NT2/D1 (cell line): ENCODE results near the gene TSPAN9.

ENCODE experiments used
- DNase-seq: peaks from one replicate; pipeline ENCODE4 v3.0.0-alpha.2; 2011; ENCODE audit warnings: low read depth, low spot score
- H3K27me3 ChIP-seq: 2 replicates; pipeline ENCODE4 v1.6.0; 2011; ENCODE audit warnings: mild to moderate bottlenecking; ENCODE audit not compliant: insufficient read length, insufficient read depth
- H3K36me3 ChIP-seq: 2 replicates; pipeline ENCODE4 v1.6.1; 2011; ENCODE audit warnings: mild to moderate bottlenecking, low read length, mixed read lengths; ENCODE audit not compliant: insufficient read depth, insufficient read length
- H3K4me1 ChIP-seq: 2 replicates; pipeline ENCODE4 v1.5.1; 2011; ENCODE audit not compliant: insufficient read depth, insufficient read length
- H3K4me3 ChIP-seq: 2 replicates; pipeline ENCODE4 v1.5.1; 2011; ENCODE audit warnings: low read depth; ENCODE audit not compliant: insufficient read length
- H3K9ac ChIP-seq: 2 replicates; pipeline ENCODE4 v1.6.0; 2011; ENCODE audit warnings: low read depth; ENCODE audit not compliant: insufficient read length
- H3K9me3 ChIP-seq: 2 replicates; pipeline ENCODE4 v1.5.1; 2011; ENCODE audit warnings: mild to moderate bottlenecking, low read length; ENCODE audit not compliant: insufficient read depth
- SUZ12 ChIP-seq: IDR thresholded peaks from 2 replicates; pipeline ENCODE4 v1.6.1; 2011; ENCODE audit not compliant: insufficient read length, insufficient read depth; ENCODE audit errors: extremely low read depth
- YY1 ChIP-seq: IDR thresholded peaks from 2 replicates; pipeline ENCODE4 v1.6.1; 2011; ENCODE audit not compliant: insufficient read length, insufficient read depth
- ZNF274 ChIP-seq: IDR thresholded peaks from 2 replicates; pipeline ENCODE4 v1.6.1; 2011; ENCODE audit warnings: mild to moderate bottlenecking, low read depth, low read length

The TSPAN9 gene

DNA sequence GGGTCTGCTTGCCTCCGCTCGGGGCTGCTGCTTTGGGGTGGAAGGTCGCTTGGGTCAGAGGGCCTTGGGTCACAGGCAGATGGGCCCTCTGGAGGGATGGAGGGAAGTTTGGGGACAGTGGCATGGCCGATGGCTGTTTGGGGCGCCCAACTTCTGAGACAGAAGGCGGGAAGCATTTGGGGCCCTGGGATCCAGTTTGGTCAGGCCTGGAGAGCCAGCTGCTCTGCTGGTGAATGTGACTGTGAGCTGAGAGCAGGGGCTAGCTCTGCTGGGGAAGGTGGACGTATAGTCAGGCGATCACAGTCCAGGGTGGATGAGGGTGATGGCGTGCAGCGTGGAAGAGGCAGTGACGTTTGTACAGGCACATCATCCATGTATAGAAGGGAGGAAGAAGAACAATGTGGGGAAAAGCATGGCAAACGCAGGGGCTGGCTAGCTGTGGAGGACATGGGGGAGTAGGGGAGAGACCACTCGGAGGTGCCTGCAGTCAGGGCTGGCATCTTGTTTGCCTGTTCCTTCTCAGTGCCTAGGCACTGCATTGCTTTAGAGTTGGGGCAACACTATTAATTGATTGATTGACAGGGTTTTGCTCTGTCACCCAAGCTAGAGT lies 57.5 kb downstream of the TSPAN9 start:
- DNase-seq: no peak
- peaks cover 2% of the 10 kb centered on the region for H3K36me3 ChIP-seq
- no peak overlapping the region for H3K4me3 ChIP-seq
- no peaks in the 10 kb centered on the region for H3K27me3 ChIP-seq
- H3K9me3 ChIP-seq: no peaks in the 10 kb centered on the region
- no peak overlapping the region for H3K9ac ChIP-seq
- no peak for TF ChIP-seq SUZ12
- TF ChIP-seq YY1: no peak
- TF ChIP-seq ZNF274: no peak
- H3K4me1 ChIP-seq: peaks cover 41% of the 10 kb centered on the region

DNA sequence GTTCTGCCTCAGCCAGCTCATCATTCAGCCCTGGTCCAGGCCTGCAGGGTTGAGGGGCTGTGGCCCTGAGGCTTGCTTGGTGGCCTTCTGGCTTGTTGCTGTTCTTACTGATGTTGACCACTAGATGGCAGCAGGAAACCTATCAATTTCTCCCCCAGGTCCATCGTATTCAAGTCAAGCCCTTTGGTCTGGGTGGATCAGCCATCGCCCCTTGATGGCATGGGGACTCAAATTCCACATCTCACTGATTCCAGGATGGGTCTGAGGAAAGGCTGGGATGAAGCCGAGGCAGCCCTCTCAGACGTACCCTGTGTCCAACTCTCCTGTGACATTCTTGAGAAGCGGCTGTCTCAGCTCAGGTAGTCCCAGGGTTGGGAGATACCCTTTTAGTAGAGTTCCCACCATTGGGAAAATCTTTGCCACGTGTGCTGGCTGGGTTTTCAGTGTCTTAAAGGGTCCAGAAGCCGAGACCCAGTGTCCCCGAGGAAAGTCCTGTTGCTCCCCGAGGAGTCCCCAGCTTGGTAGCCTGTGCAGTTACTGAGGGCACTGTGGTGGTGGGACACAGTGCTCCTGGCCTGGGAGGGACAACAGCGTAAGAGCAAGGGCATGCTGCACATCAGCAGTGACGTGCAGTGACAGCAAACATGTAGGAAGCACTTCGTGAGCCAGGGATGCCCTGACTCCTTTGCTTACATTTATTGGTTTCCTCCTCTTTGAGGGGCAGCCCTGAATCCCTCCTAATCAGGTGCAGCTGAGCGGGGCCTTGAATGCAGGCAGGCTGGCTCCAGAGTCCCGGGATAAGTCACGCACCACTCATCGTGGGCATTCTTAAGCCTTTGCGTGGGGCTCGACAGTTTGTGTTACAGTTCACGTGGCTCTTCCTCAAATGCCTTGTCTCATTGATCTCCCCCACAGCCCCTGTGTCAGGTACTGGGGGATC lies 58.6 kb downstream of the TSPAN9 start:
- Histone ChIP-seq H3K9ac (no peak overlapping the region), H3K9me3 (no peaks in the 10 kb centered on the region), H3K4me3 (no peak overlapping the region), H3K4me1 (peaks cover 39% of the 10 kb centered on the region), H3K27me3 (no peaks in the 10 kb centered on the region), H3K36me3 (peaks cover 2% of the 10 kb centered on the region)
- DNase-seq: peak; percentile 99
- TF ChIP-seq SUZ12 (no peak), YY1 (no peak), ZNF274 (no peak)

DNA sequence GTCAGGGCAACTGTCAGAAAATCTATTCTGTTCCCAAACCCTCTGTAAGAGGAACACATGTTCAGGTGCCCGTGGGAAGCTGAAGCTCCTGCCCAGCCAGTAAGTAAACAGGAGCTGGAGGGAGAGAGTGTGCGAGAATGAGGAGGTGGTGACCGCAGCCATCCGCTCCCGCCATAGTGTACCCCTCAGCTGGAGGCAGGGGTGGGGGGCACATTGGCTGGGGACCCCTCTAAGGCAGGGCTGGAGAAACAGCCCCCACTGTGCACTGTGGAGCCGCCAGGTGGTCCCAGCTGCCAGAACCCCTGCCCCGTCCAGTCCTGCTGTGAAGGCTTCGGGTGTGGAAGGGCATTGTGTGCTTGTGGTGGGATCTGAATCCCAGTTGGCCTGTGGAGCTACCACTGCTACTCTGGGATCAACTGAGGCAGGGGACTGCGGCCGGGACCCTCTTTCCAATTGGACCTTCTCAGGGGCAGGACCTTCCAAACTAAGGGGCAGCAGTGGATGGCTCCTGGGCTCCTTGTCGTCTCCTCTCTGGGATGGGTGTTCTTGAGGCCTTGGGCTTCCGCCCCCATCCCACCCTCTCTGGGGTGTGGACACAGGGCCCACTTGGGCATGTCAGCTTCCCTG lies 59.6 kb downstream of the TSPAN9 start:
- TF ChIP-seq ZNF274: no peak
- no peak for TF ChIP-seq YY1
- no peak for TF ChIP-seq SUZ12
- H3K27me3 ChIP-seq: no peaks in the 10 kb centered on the region
- H3K9me3 ChIP-seq: no peaks in the 10 kb centered on the region
- H3K36me3 ChIP-seq: peaks cover 2% of the 10 kb centered on the region
- no peak overlapping the region for H3K4me3 ChIP-seq
- H3K9ac ChIP-seq: peak overlapping the region; percentile 47
- DNase-seq: no peak
- H3K4me1 ChIP-seq: peaks cover 45% of the 10 kb centered on the region

DNA sequence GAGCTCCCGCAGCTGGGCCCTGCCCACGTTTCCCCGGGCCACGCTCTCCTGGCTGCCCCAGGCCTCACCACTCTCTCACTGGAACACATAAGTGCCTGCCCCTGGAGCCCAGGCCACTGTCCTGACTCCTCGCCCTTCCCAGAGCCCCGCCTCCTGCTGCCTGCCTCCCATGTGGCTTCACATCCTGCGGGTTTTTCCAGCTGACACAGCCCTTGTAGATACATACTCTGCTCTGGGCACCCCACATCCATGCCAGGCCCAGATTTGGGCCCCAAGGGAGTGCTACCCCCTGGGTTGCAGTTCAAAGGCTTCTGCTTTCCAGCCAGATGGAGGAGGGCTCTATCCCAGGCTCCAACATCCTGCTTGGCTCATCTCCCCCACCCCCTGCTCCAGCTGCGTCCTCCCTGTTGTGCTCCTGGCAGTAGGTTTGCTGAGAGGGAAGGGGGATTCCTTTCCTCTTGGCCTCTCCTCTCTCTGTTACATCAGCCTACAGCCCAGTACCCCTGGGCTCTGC lies 60.1 kb downstream of the TSPAN9 start:
- H3K4me3 ChIP-seq: no peak overlapping the region
- TF ChIP-seq ZNF274 (no peak), YY1 (no peak), SUZ12 (no peak)
- no peaks in the 10 kb centered on the region for H3K27me3 ChIP-seq
- peaks cover 44% of the 10 kb centered on the region for H3K4me1 ChIP-seq
- H3K36me3 ChIP-seq: peaks cover 2% of the 10 kb centered on the region
- no peaks in the 10 kb centered on the region for H3K9me3 ChIP-seq
- peak; percentile 70 for DNase-seq
- H3K9ac ChIP-seq: peak overlapping the region; percentile 47

DNA sequence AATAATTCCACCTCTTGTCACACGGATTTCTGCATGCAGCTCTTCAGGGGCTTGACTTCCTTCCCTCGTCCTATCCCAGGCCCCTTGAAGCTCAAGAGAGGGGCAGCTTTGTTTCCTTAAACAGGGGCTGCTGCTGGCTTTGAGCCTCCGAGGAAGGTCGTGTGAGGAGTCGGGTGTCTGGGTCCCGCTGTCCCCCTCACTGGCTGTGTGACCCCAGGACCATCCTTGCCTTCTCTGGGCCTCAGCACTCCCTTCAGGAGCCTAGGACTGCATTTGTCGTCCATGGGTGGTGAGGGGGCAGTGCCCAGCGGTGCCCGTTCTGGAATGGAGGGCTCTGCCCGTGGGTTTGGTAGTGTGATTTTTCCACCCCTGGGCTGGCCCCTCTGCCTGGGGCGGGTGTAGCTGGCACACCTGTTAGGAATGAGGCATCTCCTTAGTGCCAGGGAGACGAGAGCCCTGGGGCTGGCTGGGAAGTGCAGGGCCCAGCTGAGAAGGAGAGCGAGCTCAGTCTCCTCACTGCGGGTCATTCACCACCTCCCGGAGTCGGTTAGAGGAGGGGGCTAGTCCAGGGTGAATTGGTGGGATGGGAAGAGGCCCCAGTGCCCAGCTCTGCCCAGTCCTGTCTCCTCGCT lies 60.8 kb downstream of the TSPAN9 start:
- DNase-seq: no peak
- Histone ChIP-seq H3K27me3 (no peaks in the 10 kb centered on the region), H3K9ac (peak overlapping the region; percentile 46), H3K9me3 (no peaks in the 10 kb centered on the region), H3K4me3 (no peak overlapping the region), H3K36me3 (peaks cover 2% of the 10 kb centered on the region), H3K4me1 (peaks cover 38% of the 10 kb centered on the region)
- TF ChIP-seq ZNF274: no peak
- TF ChIP-seq YY1: no peak
- TF ChIP-seq SUZ12: no peak

DNA sequence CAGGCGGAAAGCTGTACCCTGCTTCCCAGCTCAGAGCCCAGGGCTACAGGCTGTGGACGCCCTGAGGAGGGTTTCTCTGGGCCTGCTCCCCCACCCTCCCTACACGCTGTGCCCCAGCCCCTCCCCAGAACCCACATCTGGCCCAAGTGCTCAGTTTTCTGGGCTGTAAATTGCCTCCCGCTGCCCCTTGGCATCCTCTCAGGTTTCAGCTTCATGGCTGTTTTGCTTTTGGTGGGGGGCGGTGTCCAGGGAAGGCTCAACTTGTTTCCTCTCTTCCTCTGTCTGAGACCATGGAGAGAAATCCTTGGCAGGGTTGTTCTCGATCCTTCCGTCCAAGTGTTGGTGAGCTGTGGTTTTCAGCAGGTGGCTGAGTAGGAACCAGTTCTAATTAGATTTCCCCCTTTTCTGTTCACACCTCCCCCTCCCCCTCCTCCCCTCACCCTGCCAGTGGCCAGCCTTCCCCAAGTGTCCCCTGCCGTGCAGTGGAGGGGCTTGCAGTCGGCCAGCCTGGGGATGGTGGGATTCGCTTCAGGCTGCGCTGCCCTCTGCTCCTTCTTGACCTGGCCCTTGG lies 61.8 kb downstream of the TSPAN9 start:
- TF ChIP-seq ZNF274: no peak
- TF ChIP-seq YY1: no peak
- TF ChIP-seq SUZ12: no peak
- Histone ChIP-seq H3K4me1 (peaks cover 36% of the 10 kb centered on the region), H3K4me3 (no peak overlapping the region), H3K9ac (no peak overlapping the region), H3K36me3 (peaks cover under 1% of the 10 kb centered on the region), H3K27me3 (no peaks in the 10 kb centered on the region), H3K9me3 (peaks cover 7% of the 10 kb centered on the region)
- DNase-seq: no peak

DNA sequence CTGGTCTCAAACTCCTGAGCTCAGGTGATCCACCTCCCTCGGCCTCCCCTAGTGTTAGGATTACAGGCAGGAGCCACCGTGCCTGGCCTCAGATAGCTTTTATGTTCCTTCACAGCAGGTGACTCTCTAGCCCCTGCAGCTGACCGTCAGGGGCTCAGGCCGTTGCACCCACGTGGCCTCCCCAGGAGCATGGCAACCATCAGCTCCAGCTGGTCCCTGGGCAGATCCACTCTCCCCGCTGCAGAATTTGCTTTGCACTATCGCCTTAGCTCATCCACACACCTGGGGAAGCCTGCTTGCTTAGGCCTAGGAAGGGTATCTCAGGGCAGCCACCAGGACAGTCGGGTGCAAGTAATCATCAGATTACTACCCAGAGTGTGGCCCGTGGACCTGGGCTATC lies 62.6 kb downstream of the TSPAN9 start:
- DNase-seq: no peak
- Histone ChIP-seq H3K4me3 (no peak overlapping the region), H3K36me3 (peaks cover 2% of the 10 kb centered on the region), H3K9me3 (peaks cover 7% of the 10 kb centered on the region), H3K9ac (no peak overlapping the region), H3K4me1 (peaks cover 38% of the 10 kb centered on the region), H3K27me3 (no peaks in the 10 kb centered on the region)
- TF ChIP-seq YY1 (no peak), ZNF274 (no peak), SUZ12 (no peak)
